Middle frontal gyrus (tissue), 1 donor: ENCODE results near the gene LCN1.

Experiments used
- DNase-seq: peaks from one replicate; pipeline ENCODE4 v3.0.0-alpha.2; 2015; ENCODE audit warnings: low spot score; ENCODE audit errors: extremely low spot score

Gene LCN1

DNA sequence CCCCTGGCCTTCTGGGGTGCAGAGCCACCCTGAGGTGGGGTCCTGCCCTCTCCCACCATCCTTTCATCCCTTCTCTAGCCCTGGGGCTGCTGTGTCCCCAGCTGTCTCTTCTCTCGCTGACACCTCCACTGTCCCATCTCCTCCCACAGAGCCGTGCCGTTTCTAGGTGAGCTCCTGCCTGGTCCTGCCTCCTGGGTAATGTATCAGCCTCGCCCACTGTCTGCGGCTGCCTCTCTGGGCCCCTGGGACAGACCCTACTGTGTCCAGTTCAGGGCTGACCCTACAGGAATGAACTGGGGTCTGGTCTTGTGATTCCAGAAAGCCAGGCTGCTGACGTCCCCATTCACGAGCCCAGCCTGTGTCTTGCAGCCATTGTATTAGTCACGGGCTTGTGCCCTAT lies 44.4 kb downstream of the LCN1 start:
- DNase-seq, result no peak

GRCh38 chr9:135566552-135566951 lies 45.3 kb downstream of the LCN1 start:
- no peak for DNase-seq

DNA sequence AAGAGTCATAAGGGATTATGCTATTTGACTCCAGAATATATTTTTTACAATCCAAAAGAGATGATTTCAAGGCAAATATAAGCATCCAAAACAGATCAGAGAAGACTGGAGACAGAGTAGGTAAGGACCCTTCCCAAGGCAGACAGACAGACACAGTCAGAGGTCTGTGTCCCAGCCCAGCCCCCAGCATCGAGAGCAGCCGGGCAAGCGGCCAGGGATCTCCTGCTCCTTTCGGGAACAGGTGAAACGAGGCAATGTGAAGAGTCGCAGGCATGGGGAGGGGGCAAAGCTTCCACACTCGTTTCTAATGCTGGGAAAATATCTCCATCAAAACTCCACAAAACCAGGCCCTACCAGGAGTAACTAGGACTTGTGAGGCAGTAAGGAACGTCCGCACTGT lies 46.1 kb downstream of the LCN1 start:
- no peak for DNase-seq

GRCh38 chr9:135568026-135568425 lies 46.8 kb downstream of the LCN1 start:
- no peak for DNase-seq

DNA sequence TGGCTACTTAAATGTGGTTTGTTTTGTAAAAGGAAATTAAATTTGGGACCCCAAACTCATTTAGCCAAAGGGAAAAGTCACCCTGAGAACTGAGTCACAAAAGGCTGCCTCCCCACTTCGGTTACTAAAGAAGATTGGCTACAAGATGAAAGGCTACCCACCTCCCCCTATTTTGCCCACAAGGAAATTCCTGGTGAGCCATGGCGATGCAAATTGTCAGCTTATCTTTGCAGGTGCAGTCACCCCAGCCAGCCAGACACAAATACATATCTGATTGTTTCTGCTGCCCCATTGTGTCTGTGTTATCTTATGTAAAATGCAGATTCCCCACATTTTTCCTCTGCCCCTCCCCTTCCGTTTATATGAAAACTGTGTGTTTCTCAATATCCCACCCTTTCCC lies 49.2 kb downstream of the LCN1 start:
- DNase-seq, result no peak

DNA sequence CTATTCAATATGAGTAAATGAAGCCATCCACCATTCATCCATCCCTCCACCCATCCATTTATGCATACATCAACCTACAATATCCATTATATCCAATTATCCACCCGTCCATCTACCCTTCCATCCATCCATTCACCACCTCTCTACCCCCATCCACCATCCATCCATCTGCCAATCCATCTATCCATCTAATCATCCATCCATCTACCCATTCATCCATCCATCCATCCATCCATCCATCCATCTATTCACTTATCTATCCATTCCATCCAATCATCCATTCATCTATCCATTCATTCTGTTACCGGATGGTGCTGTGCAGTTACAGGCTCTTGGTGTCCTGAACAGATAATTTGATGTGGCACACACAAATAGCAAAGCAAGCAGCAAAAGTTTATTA lies 51.0 kb downstream of the LCN1 start:
- DNase-seq, result no peak

- DNase-seq, result no peak
Observed at GRCh38 chr9:135573124-135573523, 51.9 kb downstream of the LCN1 start.

GRCh38 chr9:135574331-135574730 lies 53.1 kb downstream of the LCN1 start:
- DNase-seq, result no peak

DNA sequence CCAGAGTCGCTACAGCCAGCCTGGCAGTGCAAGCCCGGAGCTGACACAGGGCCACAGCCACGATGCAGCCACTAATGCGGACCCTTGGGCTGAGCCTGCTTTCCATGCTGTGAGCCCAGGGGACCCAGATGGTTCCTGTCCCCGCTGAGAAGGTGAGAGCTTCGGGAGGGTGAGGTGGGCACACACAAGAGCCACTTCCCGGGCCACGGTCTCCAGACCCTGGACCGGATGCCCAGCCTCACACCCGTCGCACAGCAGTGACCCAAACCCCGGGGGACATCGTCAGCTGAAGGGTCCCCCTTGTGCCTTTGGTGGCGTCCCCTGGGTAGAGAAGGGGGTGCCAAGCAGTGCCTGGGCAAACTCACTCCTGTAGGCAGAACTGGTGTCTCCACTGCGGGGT lies 53.7 kb downstream of the LCN1 start:
- no peak for DNase-seq
